Fibroblast of lung (primary cell): ENCODE data around the gene SCN4A. TPM values are rescaled to one million over a fixed set of nuclear protein-coding genes. Genes with fewer than 3 reads are reported as not detected.

Experiments used
- DNase-seq, 2 donors: peaks; one replicate each; pipeline versions ENCODE4 v3.0.0 to v3.0.0-alpha.2; 2010; ENCODE audit warnings: low read depth in 2 of 2
- H2AFZ ChIP-seq: 2 replicates; pipeline ENCODE4 v1.5.1; 2012; ENCODE audit warnings: low read length, control low read depth, inconsistent platforms
- H3K27ac ChIP-seq: 2 replicates; pipeline ENCODE4 v1.5.1; 2011; ENCODE audit warnings: low read length, control low read depth; ENCODE audit not compliant: insufficient read depth
- H3K27me3 ChIP-seq: 2 replicates; pipeline ENCODE4 v1.5.1; 2011; ENCODE audit warnings: mild to moderate bottlenecking, low read length; ENCODE audit not compliant: control insufficient read depth, insufficient read depth
- H3K36me3 ChIP-seq: 2 replicates; pipeline ENCODE4 v1.5.1; 2011; ENCODE audit warnings: low read length; ENCODE audit not compliant: control insufficient read depth, insufficient read depth
- H3K4me1 ChIP-seq: 2 replicates; pipeline ENCODE4 v1.5.1; 2011; ENCODE audit warnings: low read length; ENCODE audit not compliant: control insufficient read depth, insufficient read depth; ENCODE audit errors: extremely low read depth
- H3K4me2 ChIP-seq: 2 replicates; pipeline ENCODE4 v1.5.1; 2011; ENCODE audit warnings: low read length, control low read depth; ENCODE audit not compliant: insufficient read depth; ENCODE audit errors: extremely low read depth
- H3K4me3 ChIP-seq, 4 experiments: fragments of 200-600 bp in 1 of 4; sonication (generic) in 1 of 4; replicated peaks in 1 of 4; 2 replicates each; pipeline ENCODE4 v1.5.1; 2011 to 2016; ENCODE audit warnings: low read length in 4 of 4, low read depth in 3 of 4, mild to moderate bottlenecking in 3 of 4, control low read depth in 2 of 4, inconsistent platforms in 1 of 4, mixed read lengths in 1 of 4; ENCODE audit not compliant: insufficient read depth in 1 of 4; ENCODE audit errors: control extremely low read depth in 1 of 4
- H3K79me2 ChIP-seq: 2 replicates; pipeline ENCODE4 v1.5.1; 2012; ENCODE audit warnings: mild to moderate bottlenecking, low read length, inconsistent platforms; ENCODE audit not compliant: control insufficient read depth, insufficient read depth
- H3K9ac ChIP-seq: 2 replicates; pipeline ENCODE4 v1.5.1; 2011; ENCODE audit warnings: mild to moderate bottlenecking, low read length, control low read depth; ENCODE audit not compliant: insufficient read depth
- H3K9me3 ChIP-seq: 2 replicates; pipeline ENCODE4 v1.5.1; 2012; ENCODE audit warnings: low read depth, low read length; ENCODE audit not compliant: control insufficient read depth, insufficient read depth
- H4K20me1 ChIP-seq: 2 replicates; pipeline ENCODE4 v1.5.1; 2011; ENCODE audit warnings: low read length; ENCODE audit not compliant: control insufficient read depth, insufficient read depth; ENCODE audit errors: extremely low read depth
- EZH2 ChIP-seq: IDR thresholded peaks from 2 replicates; pipeline ENCODE4 v1.5.1; 2012; ENCODE audit warnings: low read length, control low read depth, mild to moderate bottlenecking; ENCODE audit errors: missing control alignments
- polyA plus RNA-seq, 2 donors: library from polyadenylated mRNA; depleted of rRNA in 1 of 2; stranded (reverse) in 1 of 2; unstranded in 1 of 2; fragments of >200 nt; gene quantifications; 2 replicates each; pipeline ENCODE4 v1.2.1, GENCODE V29; 2011 to 2012; ENCODE audit warnings: missing spikeins in 1 of 2
- total RNA-seq: library from RNA; depleted of rRNA; stranded (reverse); fragments of >200 nt; gene quantifications from 2 replicates; pipeline ENCODE4 v1.2.1, GENCODE V29; 2014
- TF ChIP-seq, protein P1 (sequence below), 2 donors: IDR thresholded peaks in 1 of 2; conservative IDR thresholded peaks in 1 of 2; 1 replicate in 1 of 2; 2 replicates in 1 of 2; pipeline ENCODE4 v1.5.1; 2011 to 2012; ENCODE audit warnings: low read length in 2 of 2, control low read depth in 1 of 2, inconsistent platforms in 1 of 2, low read depth in 1 of 2, mild to moderate bottlenecking in 1 of 2

The SCN4A gene
- total and polyA plus RNA-seq, 2 donors (not counting 1 experiment from before 2014, with no cell fraction given) = 0.83 TPM; not detected in 1

DNA sequence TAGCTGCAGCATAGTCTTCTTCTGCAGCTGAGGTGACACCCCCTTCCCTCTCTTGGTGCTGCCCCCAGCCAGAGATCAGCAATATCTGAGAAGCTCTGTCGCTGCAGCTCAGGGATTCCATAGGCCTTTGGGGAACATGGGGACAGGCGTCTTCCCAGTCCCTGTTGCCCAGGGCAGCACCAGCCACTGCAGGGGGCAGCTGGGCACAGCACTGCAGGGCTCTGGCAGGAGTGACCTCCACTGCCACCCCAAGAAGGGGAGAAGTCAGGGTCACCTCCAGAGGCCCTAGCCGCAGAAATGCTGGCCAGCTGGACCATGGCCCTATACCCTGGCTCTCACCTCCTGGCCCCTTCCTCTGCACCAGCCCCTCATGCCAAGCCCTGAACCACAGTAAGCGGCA lies 16.9 kb downstream of the SCN4A start:
- Histone ChIP-seq H3K9me3 (no peaks in the 10 kb centered on the region), H3K79me2 (no peaks in the 10 kb centered on the region), H3K9ac (no peak overlapping the region), H3K4me3 (no peak overlapping the region), H2AFZ (no peak overlapping the region), H3K27me3 (no peaks in the 10 kb centered on the region), H3K36me3 (no peaks in the 10 kb centered on the region), H4K20me1 (no peaks in the 10 kb centered on the region), H3K27ac (no peak overlapping the region), H3K4me2 (no peak overlapping the region), H3K4me1 (no peaks in the 10 kb centered on the region)
- TF ChIP-seq, protein P1, sequence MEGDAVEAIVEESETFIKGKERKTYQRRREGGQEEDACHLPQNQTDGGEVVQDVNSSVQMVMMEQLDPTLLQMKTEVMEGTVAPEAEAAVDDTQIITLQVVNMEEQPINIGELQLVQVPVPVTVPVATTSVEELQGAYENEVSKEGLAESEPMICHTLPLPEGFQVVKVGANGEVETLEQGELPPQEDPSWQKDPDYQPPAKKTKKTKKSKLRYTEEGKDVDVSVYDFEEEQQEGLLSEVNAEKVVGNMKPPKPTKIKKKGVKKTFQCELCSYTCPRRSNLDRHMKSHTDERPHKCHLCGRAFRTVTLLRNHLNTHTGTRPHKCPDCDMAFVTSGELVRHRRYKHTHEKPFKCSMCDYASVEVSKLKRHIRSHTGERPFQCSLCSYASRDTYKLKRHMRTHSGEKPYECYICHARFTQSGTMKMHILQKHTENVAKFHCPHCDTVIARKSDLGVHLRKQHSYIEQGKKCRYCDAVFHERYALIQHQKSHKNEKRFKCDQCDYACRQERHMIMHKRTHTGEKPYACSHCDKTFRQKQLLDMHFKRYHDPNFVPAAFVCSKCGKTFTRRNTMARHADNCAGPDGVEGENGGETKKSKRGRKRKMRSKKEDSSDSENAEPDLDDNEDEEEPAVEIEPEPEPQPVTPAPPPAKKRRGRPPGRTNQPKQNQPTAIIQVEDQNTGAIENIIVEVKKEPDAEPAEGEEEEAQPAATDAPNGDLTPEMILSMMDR (conservative IDR thresholded peaks at IDR 0.05 in 1 of 2, IDR thresholded peaks at IDR 0.05 in 1 of 2; ENCODE audit: low read depth in 1 of 2, low read length in 2 of 2) = no peak
- no peak for TF ChIP-seq EZH2
- DNase-seq = no peak

DNA sequence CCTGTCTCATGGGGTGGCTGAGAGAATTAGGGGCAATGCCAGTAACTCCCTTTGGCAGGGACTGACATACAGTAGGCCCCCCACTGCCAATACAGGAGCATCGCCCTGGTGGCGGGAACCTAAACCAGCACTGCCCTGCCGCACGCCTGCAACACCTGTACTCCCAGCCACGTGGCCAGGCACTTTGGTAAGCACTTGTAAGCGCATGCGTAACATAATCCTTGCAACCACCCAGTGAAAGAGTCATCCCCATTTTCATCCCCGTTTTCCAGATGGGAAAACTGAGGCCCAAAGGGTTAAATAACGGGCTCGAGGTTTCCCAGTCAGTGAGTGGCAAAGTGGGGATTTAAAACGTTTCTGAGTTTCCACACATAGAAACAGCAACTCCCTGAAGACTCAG lies 17.5 kb downstream of the SCN4A start:
- DNase-seq = no peak
- no peak overlapping the region for H2AFZ ChIP-seq
- no peak overlapping the region for H3K4me3 ChIP-seq
- no peak overlapping the region for H3K27ac ChIP-seq
- H4K20me1 ChIP-seq = no peaks in the 10 kb centered on the region
- no peaks in the 10 kb centered on the region for H3K4me1 ChIP-seq
- H3K36me3 ChIP-seq = no peaks in the 10 kb centered on the region
- H3K79me2 ChIP-seq = no peaks in the 10 kb centered on the region
- H3K9ac ChIP-seq = no peak overlapping the region
- no peaks in the 10 kb centered on the region for H3K9me3 ChIP-seq
- no peak overlapping the region for H3K4me2 ChIP-seq
- H3K27me3 ChIP-seq = no peaks in the 10 kb centered on the region
- TF ChIP-seq, protein P1 (conservative IDR thresholded peaks at IDR 0.05 in 1 of 2, IDR thresholded peaks at IDR 0.05 in 1 of 2; ENCODE audit: low read depth in 1 of 2, low read length in 2 of 2) = no peak
- no peak for TF ChIP-seq EZH2

DNA sequence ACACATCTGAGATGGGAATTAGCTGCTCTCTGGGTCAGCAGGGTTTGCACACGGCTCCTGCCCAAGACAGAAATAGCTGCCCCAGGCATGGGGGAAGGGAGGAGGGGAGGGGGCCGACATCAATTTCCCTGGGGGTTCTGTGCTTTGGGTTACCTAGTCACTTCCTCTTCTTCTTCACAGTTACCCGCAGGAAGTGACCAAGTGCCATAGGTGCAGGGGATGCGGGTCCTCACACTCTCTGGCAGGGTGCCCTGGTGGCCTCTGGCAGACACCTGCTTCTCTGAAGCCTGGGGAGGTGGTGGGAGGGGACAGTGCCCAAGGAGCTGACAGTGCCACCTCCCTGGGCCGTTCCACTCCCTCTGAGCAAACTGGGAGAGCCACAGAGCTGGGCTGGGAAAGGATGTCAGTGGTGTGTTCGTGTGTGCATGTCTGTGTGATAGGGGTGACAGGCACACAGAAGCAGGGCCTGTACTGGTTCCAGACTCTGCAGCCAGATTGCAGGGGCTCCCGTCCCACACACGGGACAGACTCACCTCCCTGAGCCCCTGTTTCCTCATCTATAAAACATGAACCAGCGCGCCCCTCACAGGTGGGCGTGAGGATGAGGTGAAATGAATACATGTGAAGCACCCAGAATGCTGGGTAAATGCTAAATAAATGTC lies 18.2 kb downstream of the SCN4A start:
- Histone ChIP-seq H3K9ac (no peak overlapping the region), H3K27ac (no peak overlapping the region), H2AFZ (no peak overlapping the region), H3K27me3 (no peaks in the 10 kb centered on the region), H4K20me1 (no peaks in the 10 kb centered on the region), H3K79me2 (no peaks in the 10 kb centered on the region), H3K4me1 (no peaks in the 10 kb centered on the region), H3K4me2 (no peak overlapping the region), H3K4me3 (no peak overlapping the region), H3K36me3 (no peaks in the 10 kb centered on the region), H3K9me3 (no peaks in the 10 kb centered on the region)
- TF ChIP-seq EZH2 = no peak
- TF ChIP-seq, protein P1 (conservative IDR thresholded peaks at IDR 0.05 in 1 of 2, IDR thresholded peaks at IDR 0.05 in 1 of 2; ENCODE audit: low read depth in 1 of 2, low read length in 2 of 2) = no peak
- DNase-seq = no peak
